H9 (cell line): Measurements from ENCODE around the gene SETBP1. TPM values are rescaled to one million over a fixed set of nuclear protein-coding genes. Genes with fewer than 3 reads are reported as not detected.

ENCODE experiments used
- DNase-seq: peaks from one replicate; pipeline ENCODE4 v3.0.0-alpha.2; 2017
- H2AFZ ChIP-seq: one replicate; pipeline ENCODE4 v1.6.1; 2013; ENCODE audit warnings: mild to moderate bottlenecking, low read length, control low read depth, moderate library complexity
- H2AK5ac ChIP-seq: 2 replicates; pipeline ENCODE4 v1.6.1; 2013; ENCODE audit warnings: low read length, control low read depth, mixed read lengths; ENCODE audit not compliant: insufficient read length
- H2BK120ac ChIP-seq: one replicate; pipeline ENCODE4 v1.6.1; 2013; ENCODE audit warnings: low read depth, mild to moderate bottlenecking, low read length, control low read depth, inconsistent platforms; ENCODE audit not compliant: poor library complexity, severe bottlenecking
- H2BK12ac ChIP-seq: 2 replicates; pipeline ENCODE4 v1.6.1; 2013; ENCODE audit warnings: low read length, control low read depth, mixed read lengths, low read depth; ENCODE audit not compliant: insufficient read length
- H2BK15ac ChIP-seq: 2 replicates; pipeline ENCODE4 v1.6.1; 2013; ENCODE audit warnings: low read depth, low read length, control low read depth
- H2BK20ac ChIP-seq: one replicate; pipeline ENCODE4 v1.6.1; 2013; ENCODE audit warnings: low read depth, mild to moderate bottlenecking, low read length, control low read depth, inconsistent platforms; ENCODE audit not compliant: poor library complexity, severe bottlenecking
- H2BK5ac ChIP-seq: 2 replicates; pipeline ENCODE4 v1.6.1; 2013; ENCODE audit warnings: low read length, control low read depth, mixed read lengths; ENCODE audit not compliant: insufficient read length
- H3K14ac ChIP-seq: 2 replicates; pipeline ENCODE4 v1.6.1; 2013; ENCODE audit warnings: low read length, control low read depth; ENCODE audit not compliant: insufficient read depth
- H3K18ac ChIP-seq: 2 replicates; pipeline ENCODE4 v1.6.1; 2013; ENCODE audit warnings: low read depth, mild to moderate bottlenecking, mixed read lengths, low read length, control low read depth; ENCODE audit not compliant: insufficient read length
- H3K23ac ChIP-seq: 2 replicates; pipeline ENCODE4 v1.6.1; 2013; ENCODE audit warnings: low read length, control low read depth, mixed read lengths, low read depth; ENCODE audit not compliant: insufficient read length
- H3K23me2 ChIP-seq: 2 replicates; pipeline ENCODE4 v1.6.1; 2013; ENCODE audit warnings: low read depth, mild to moderate bottlenecking, mixed read lengths, low read length, control low read depth; ENCODE audit not compliant: insufficient read length, poor library complexity, severe bottlenecking
- H3K27ac ChIP-seq: 2 replicates; pipeline ENCODE4 v1.5.1; 2013; ENCODE audit warnings: low read length, control low read depth, mixed read lengths, low read depth; ENCODE audit not compliant: insufficient read length
- H3K27me3 ChIP-seq: 2 replicates; pipeline ENCODE4 v1.6.1; 2013; ENCODE audit warnings: low read length, control low read depth, inconsistent platforms; ENCODE audit not compliant: insufficient read depth
- H3K4ac ChIP-seq: 2 replicates; pipeline ENCODE4 v1.6.1; 2013; ENCODE audit warnings: low read depth, mild to moderate bottlenecking, control low read depth, inconsistent platforms, low read length, moderate library complexity
- H3K4me1 ChIP-seq: 2 replicates; pipeline ENCODE4 v1.6.1; 2013; ENCODE audit warnings: low read length, control low read depth, inconsistent platforms; ENCODE audit not compliant: insufficient read depth
- H3K4me2 ChIP-seq: 2 replicates; pipeline ENCODE4 v1.6.1; 2013; ENCODE audit warnings: low read length, control low read depth, mixed read lengths; ENCODE audit not compliant: insufficient read length, insufficient read depth
- H3K56ac ChIP-seq: 2 replicates; pipeline ENCODE4 v1.6.1; 2013; ENCODE audit warnings: low read depth, mild to moderate bottlenecking, mixed read lengths, low read length, control low read depth; ENCODE audit not compliant: insufficient read length
- H3K79me1 ChIP-seq: 2 replicates; pipeline ENCODE4 v1.6.1; 2013; ENCODE audit warnings: low read depth, mild to moderate bottlenecking, moderate library complexity, low read length, control low read depth, inconsistent platforms; ENCODE audit not compliant: insufficient read depth, poor library complexity, severe bottlenecking
- H3K79me2 ChIP-seq: 2 replicates; pipeline ENCODE4 v1.6.1; 2013; ENCODE audit warnings: low read length, control low read depth, inconsistent platforms; ENCODE audit not compliant: insufficient read depth
- H3K9ac ChIP-seq: 2 replicates; pipeline ENCODE4 v1.6.1; 2013; ENCODE audit warnings: low read length, control low read depth, mixed read lengths; ENCODE audit not compliant: insufficient read length; ENCODE audit errors: extremely low read depth
- H3K9me3 ChIP-seq: one replicate; pipeline ENCODE4 v1.6.1; 2013; ENCODE audit warnings: low read depth, low read length, inconsistent platforms; ENCODE audit not compliant: control insufficient read depth
- H3T11ph ChIP-seq: one replicate; pipeline ENCODE4 v1.6.1; 2013; ENCODE audit warnings: mild to moderate bottlenecking, low read length, control low read depth, inconsistent platforms
- H4K20me1 ChIP-seq: one replicate; pipeline ENCODE4 v1.6.1; 2013; ENCODE audit not compliant: control insufficient read depth, insufficient read length, insufficient read depth
- H4K5ac ChIP-seq: 2 replicates; pipeline ENCODE4 v1.6.1; 2013; ENCODE audit warnings: low read depth, mild to moderate bottlenecking, mixed read lengths, low read length, control low read depth; ENCODE audit not compliant: insufficient read length
- H4K8ac ChIP-seq: replicated peaks from 2 replicates; pipeline ENCODE4 v1.6.1; 2013; ENCODE audit warnings: low read length, control low read depth, mixed read lengths, low read depth; ENCODE audit not compliant: insufficient read length
- H4K91ac ChIP-seq: 2 replicates; pipeline ENCODE4 v1.6.1; 2013; ENCODE audit warnings: low read depth, mild to moderate bottlenecking, moderate library complexity, mixed read lengths, low read length, control low read depth; ENCODE audit not compliant: insufficient read length
- H3K27ac Mint-ChIP-seq, 3 experiments: 2 replicates in 2 of 3; 3 replicates in 1 of 3; pipeline ENCODE4 v1.8.0; 2020 to 2021; ENCODE audit warnings: mixed read lengths in 3 of 3, mild to moderate bottlenecking in 1 of 3, moderate library complexity in 1 of 3
- H3K27me3 Mint-ChIP-seq: 2 replicates; pipeline ENCODE4 v1.8.0; 2021; ENCODE audit warnings: low read depth, mild to moderate bottlenecking, moderate library complexity, mixed read lengths
- H3K36me3 Mint-ChIP-seq, 3 experiments: 2 replicates in 2 of 3; 3 replicates in 1 of 3; pipeline ENCODE4 v1.8.0; 2020 to 2021; ENCODE audit warnings: low read depth in 3 of 3, mixed read lengths in 3 of 3; ENCODE audit not compliant: insufficient read depth in 1 of 3
- H3K4me1 Mint-ChIP-seq, 2 experiments: 2 replicates each; pipeline ENCODE4 v1.8.0; 2020; ENCODE audit warnings: mixed read lengths in 2 of 2
- H3K4me3 Mint-ChIP-seq, 2 experiments: 2 replicates in 1 of 2; 3 replicates in 1 of 2; pipeline ENCODE4 v1.8.0; 2020 to 2021; ENCODE audit warnings: mild to moderate bottlenecking in 2 of 2, mixed read lengths in 2 of 2, moderate library complexity in 1 of 2
- H3K9me3 Mint-ChIP-seq, 2 experiments: 2 replicates in 1 of 2; 3 replicates in 1 of 2; pipeline ENCODE4 v1.8.0; 2020; ENCODE audit warnings: mild to moderate bottlenecking in 2 of 2, mixed read lengths in 2 of 2, moderate library complexity in 1 of 2
- CTCF ChIP-seq: fragments of 200-600 bp; sonication (generic); conservative IDR thresholded peaks from 3 replicates; pipeline ENCODE4 v1.8.0; 2021; ENCODE audit warnings: antibody characterized with exemption, mild to moderate bottlenecking
- WGBS: extraction: QIAGEN DNeasy Blood & Tissue Kit; methylation state at CpG from one replicate; pipeline ENCODE4 v1.1.7; 2013; ENCODE audit warnings: missing lambda C conversion rate, low lambda C conversion rate, mixed read lengths; ENCODE audit not compliant: insufficient read length; ENCODE audit errors: extremely low coverage; 5-methylcytosine and 5-hydroxymethylcytosine counted together
- total RNA-seq: library from RNA; stranded (reverse); gene quantifications from 2 replicates; pipeline ENCODE4 v1.2.1, GENCODE V29; 2021

SETBP1 gene
- total RNA-seq, 1 experiment from 2014 or later: 4.6 TPM

GRCh38 chr18:44702594-44702993 lies 21.9 kb downstream of the SETBP1 start:
- no peak for DNase-seq

More at GRCh38 chr18:44702594-44702993, 21.9 kb downstream of the SETBP1 start:
- H3K4ac ChIP-seq: no peak overlapping the region
- no peak overlapping the region for H3T11ph ChIP-seq
- no peak overlapping the region for H3K27ac ChIP-seq
- H2BK15ac ChIP-seq: no peak overlapping the region
- H3K4me3 Mint-ChIP-seq: no peak overlapping the region
- no peak overlapping the region for H2BK20ac ChIP-seq
- H3K79me2 ChIP-seq: no peaks in the 10 kb centered on the region
- no peak overlapping the region for H3K56ac ChIP-seq
- no peaks in the 10 kb centered on the region for H3K23me2 ChIP-seq
- H4K8ac ChIP-seq: no peak overlapping the region
- no peak overlapping the region for H2BK5ac ChIP-seq
- no peak overlapping the region for H3K4me2 ChIP-seq
- no peaks in the 10 kb centered on the region for H3K9me3 Mint-ChIP-seq
- H3K9me3 ChIP-seq: no peaks in the 10 kb centered on the region
- no peak overlapping the region for H3K27ac Mint-ChIP-seq
- no peak overlapping the region for H4K5ac ChIP-seq
- TF ChIP-seq CTCF: no peak
- no peak overlapping the region for H3K14ac ChIP-seq
- no peak overlapping the region for H2AFZ ChIP-seq
- H4K20me1 ChIP-seq: no peaks in the 10 kb centered on the region
- no peak overlapping the region for H3K18ac ChIP-seq
- 0 out of 2 replicates have a peak, but pooled peaks cover 1% of the 10 kb centered on the region for H3K27me3 Mint-ChIP-seq
- peaks cover under 1% of the 10 kb centered on the region; the same call in 1 of the 2 replicates for H3K4me1 ChIP-seq
- no CpG with 5 or more reads among the region's 1 CpG for WGBS
- H3K79me1 ChIP-seq: no peaks in the 10 kb centered on the region
- H2AK5ac ChIP-seq: peak overlapping the region; percentile 5
- H2BK120ac ChIP-seq: no peak overlapping the region
- no peak overlapping the region for H3K23ac ChIP-seq
- no peak overlapping the region for H3K9ac ChIP-seq
- peaks cover 3 to 16% (median 5%) of the 10 kb centered on the region in 3 experiments; a peak in 5 of 7 replicates for H3K36me3 Mint-ChIP-seq
- H3K4me1 Mint-ChIP-seq: peaks cover 43 to 46% of the 10 kb centered on the region in 2 experiments
- H3K27me3 ChIP-seq: no peaks in the 10 kb centered on the region
- no peak overlapping the region for H2BK12ac ChIP-seq
- no peak overlapping the region for H4K91ac ChIP-seq
